ENCODE results near the gene NLRP8. TPM values are rescaled to one million over a fixed set of nuclear protein-coding genes. Genes with fewer than 3 reads are reported as not detected.
"Not testable (repeated sequence)": the region's sequence is repeated elsewhere in the genome, so short reads cannot be mapped to it uniquely, and the experiment has no call there.

NLRP8 gene
- not detected for polyA plus RNA-seq

DNA sequence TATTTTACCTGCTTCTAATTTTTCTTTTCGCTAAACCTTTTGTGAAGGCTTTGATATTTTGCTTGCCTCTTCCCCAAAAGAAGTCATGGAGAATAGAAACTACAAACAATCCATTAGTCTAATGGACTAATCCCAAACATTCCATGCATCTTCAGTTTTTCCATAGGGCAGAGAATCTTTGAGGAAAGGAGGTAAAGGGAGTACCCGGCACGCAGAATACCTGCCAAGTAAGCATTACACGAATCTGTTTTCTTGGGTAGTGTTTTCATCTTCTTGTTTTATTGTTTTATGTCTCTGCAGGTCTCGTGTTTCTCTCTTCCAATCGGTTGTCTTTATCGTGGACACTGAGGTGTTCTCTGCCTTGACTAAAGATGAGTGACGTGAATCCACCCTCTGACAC is at the start of gene NLRP8:
NLRP8 (plus strand) TSS at position 301 of the 400 bp plus-strand sequence.
- WGBS, 3 donors = 71 to 83% (median 80%) methylated on average over 8 of the region's 8 CpGs
- H3K27ac ChIP-seq (ENCODE audit: low read depth, low read length) = no peak within 1 kb of the TSS

DNA sequence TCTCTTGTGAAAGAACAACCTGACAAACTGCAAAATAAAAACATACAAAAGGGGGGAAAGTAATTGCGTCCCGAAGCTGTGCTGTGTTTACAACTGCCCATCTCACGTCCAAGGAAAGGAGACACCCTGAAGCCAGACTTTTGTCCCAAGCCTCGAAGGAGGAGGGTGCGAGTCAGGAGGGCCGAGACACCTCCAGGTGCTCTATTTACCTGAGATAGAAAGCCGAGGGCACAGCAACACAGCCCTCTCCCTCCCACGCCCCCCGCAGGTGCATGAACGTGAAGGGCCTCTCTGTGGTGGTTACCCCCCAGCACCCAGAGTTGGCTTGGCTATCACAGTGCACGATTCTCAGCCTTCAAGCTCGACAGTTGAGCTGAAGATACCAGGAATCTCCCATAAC is 48.7 kb upstream of the NLRP8 start:
- 76 to 78% (median 76%) methylated on average over 12 of the region's 12 CpGs for WGBS, 3 donors
- H3K27ac ChIP-seq (ENCODE audit: low read depth, low read length) = no peak overlapping the region

DNA sequence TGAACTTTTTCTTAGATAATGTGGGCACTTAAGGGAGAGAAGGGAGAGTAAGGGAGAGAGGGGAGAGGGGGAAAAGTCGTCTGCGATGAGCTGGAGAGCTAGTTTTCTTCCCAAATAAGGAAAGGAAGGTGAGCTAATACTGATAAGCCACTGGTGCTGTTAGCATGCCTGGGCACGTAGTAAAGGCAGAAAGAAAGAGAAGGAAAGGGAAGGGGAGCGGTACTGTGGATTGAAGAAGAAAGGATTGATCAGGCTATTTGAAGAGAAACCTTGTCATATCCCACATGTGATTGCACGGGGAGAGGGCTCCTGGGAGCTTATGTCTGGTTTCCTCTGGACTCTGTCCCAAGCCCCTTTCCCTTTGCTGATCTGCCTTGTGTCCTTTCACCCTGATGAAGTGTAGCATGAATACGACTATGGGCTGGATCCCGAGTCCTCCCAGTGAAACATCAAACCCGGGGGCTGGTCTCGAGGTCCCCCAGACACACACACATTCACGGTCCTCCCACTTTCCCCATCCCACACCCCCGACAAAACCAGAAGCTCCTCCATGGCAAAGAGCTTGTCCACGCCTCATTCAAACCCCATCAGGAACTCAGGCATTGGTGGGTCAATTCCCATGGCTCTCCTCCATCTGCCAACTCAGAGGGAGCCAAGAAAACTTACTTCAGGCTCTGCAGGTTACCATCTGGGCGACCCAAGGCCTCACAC is 46.1 kb upstream of the NLRP8 start:
- 58 to 71% (median 70%) methylated on average over 13 of the region's 13 CpGs for WGBS, 3 donors
- no peak overlapping the region for H3K27ac ChIP-seq (ENCODE audit: low read depth, low read length)

DNA sequence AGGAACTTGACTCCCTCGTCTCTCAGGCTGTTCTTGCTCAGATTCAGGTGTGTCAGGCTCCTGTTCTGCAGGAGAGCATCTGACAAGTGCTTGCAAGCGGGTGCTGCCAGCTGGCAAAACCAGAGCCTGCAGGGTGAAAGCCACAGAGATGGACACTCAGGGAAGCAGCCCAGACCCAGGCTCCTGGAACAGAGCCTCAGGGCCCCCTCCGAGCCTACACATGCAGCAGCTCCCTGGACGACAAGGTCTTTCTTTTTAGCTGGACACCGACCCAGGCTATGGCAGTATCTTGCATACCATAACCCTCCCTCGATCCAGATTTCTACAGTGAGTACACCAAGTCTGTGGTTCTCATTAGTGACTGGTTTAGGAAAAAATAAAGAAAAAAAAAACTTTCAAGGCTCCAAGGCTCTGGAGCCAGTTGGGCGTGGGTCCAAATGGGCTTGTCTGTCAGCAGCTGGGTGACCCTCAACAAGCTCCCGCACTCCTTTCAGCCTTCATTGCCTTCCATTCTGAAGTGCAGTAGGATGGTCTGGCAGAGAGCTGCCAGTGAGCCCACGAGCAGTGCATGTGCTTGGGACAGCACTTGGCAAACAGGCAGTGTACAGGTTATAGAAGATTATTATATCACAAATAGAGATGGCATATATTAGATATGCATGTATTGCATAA is 45.4 kb upstream of the NLRP8 start:
- no peak overlapping the region for H3K27ac ChIP-seq (ENCODE audit: low read depth, low read length)
- WGBS, 3 donors = 62 to 80% (median 71%) methylated on average over 9 of the region's 9 CpGs

DNA sequence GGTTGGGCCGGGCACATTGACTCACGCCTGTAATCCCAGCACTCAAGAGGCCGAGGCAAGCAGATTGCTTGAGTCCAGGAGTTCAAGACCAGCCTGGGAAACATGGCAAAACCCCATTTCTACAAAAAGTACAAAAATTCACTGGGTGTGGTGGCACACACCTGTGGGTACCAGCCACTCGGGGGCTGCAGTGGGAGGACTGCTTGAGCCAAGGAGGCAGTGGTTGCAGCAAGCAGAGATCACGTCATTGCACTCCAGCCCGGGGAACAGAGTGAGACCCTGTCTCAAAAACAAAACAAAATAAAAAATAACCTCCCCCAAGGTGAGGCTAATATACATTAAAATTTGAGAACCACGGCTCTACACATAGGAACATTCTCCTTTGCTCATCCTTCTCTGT is 40.3 kb upstream of the NLRP8 start:
- 67 to 84% (median 83%) methylated on average over 7 of the region's 7 CpGs for WGBS, 3 donors
- H3K27ac ChIP-seq (ENCODE audit: low read depth, low read length) = no peak overlapping the region

DNA sequence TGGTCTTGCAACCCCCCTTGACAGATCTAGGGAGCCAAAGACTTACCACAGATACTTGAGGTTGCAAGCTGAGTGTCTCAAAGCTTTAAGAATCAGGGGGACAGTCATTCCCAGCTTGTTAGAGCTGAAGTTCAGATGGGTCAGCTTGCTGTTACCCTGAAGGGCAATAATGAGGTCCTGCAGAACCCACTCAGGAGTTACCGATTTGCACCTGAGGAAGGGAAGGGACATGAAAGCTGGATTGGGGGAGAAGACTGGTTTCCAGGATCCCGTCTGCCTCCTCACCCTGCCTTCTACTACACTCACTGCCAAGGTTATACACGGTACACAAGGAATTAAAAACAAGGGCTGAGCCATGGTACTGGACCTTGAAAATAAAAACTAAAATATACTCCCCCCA is 39.9 kb upstream of the NLRP8 start:
- 69 to 88% (median 85%) methylated on average over 3 of the region's 3 CpGs for WGBS, 3 donors
- H3K27ac ChIP-seq (ENCODE audit: low read depth, low read length) = no peak overlapping the region

DNA sequence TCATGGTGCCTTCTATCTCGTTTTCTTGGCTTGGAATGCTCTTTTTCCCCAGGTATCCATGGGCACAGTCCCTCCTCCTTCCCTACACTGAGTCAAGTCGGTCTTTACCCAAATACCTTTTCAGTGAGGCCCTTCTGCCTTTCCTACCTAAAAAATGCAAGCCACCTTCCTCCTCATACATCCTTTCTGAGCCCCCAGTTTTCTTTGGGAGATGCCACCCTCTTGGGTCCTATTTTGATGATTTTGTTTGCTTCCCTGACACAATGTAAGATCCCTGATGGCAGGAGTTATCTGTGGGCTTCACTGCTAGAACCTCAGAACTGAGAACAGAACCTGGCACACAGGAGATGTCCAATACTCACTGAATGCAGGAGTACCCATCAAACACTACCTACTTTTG is 37.8 kb upstream of the NLRP8 start:
- WGBS, 3 donors = 18 to 47% (median 44%) methylated on average over 2 of the region's 2 CpGs

DNA sequence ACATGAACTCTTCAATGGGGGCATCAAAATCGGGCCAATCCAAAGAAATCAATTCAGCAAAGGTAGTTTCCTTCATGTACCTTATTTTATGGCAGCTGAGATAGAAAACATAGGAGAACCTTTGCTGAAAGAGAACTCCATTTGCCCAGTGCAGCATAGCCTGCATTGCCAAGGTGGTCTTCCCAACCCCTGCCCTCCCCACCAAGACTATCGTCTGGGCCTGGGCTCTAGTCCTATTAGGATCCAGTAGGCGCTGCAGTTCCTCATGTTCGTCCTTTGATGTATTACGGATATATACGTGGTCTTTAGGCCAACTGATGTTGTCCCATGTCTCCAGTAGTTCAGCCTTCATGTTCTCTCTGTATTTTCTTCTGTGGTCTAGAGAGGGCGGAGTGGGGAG is 34.7 kb upstream of the NLRP8 start:
- 69 to 84% (median 82%) methylated on average over 7 of the region's 7 CpGs for WGBS, 3 donors
- no peak overlapping the region for H3K27ac ChIP-seq (ENCODE audit: low read depth, low read length)

More for the DNA sequence above, 37.8 kb upstream of the NLRP8 start:
- H3K27ac ChIP-seq (ENCODE audit: low read depth, low read length) = no peak overlapping the region

DNA sequence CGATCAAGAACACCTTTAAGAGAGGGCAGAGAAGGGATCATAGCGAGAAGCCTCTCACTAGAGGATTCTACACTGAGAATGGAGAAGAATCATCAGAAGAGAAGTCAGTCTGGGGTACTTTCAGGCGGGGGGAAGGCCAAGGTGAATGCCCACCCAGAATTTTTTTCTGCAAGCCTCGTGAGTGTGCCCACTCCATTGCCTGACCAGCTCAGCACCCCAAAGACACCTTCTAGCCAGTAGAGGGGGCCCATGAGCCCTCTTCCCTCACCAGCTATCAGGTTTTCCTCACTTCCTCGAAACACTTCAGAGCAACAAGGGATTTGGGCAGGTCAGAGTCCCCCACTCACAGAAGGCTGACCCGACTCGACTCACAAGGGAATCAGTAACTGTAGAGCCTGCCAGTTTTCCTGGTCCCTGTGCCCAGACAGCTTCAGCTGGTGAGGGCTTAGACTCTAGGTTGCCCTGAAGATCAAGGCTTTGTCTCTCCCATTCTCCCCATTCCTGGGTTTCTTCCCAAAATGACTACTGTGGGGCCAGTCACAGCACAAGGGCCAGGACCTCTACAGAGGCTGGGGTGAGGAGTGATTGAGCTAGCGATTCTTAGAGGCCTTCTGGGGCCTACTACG is 33.9 kb upstream of the NLRP8 start:
- H3K27ac ChIP-seq (ENCODE audit: low read depth, low read length) = no peak overlapping the region
- WGBS, 3 donors = 35 to 47% (median 39%) methylated on average over 9 of the region's 9 CpGs

DNA sequence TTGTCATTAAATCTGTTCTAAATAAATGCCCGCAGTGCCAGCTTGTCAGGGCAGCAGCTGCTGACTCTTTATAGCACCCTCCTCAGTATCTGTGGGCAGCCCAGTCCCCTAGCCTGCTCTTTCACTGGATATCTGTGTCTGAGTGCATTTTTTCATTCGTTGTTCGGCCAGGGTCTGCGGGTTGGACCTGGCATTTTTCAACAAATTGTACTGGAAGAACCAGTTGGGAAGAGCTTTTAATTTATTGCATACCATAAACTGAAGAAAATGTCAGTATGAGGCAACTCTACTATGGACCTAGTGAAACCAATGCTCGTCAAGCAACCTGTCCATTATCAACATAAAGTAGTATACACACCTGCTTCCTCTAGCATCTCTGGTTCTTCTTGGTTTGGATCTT is 24.1 kb upstream of the NLRP8 start:
- WGBS, 3 donors = 62 to 75% (median 73%) methylated on average over 5 of the region's 5 CpGs
- H3K27ac ChIP-seq (ENCODE audit: low read depth, low read length) = no peak overlapping the region

DNA sequence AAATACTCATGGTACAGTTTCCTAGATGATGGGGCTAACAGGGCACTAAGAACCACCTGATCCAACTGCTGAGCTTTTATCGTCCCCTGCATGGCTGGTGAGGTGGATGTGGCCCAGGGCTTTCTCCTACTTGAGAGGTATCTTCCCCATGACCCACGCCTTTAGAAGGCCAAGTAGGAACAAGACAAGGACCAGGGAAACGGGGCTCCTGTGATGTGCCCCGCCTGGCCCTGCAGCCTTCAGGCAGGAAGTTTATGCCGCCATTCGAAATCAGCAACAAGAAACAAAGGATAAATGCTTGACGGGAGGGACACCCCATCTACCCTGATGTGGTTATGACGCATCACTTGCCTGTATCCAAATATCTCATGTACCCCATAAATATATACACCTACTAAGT is 19.6 kb upstream of the NLRP8 start:
- 67 to 76% (median 68%) methylated on average over 8 of the region's 8 CpGs for WGBS, 3 donors
- no peak overlapping the region for H3K27ac ChIP-seq (ENCODE audit: low read depth, low read length)

DNA sequence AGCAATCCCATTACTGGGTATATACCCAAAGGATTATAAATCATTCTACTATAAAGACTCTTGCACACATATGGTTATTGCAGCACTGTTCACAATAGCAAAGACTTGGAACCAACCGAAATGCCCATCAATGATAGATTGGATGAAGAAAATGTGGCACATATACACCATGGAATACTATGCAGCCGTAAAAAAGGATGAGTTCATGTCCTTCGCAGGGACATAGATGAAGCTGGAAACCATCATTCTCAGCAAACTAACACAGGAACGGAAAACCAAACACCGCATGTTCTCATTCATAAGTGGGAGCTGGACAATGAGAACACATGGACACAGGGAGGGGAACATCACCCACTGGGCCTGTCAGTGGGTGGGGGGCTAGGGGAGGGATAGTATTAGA is 18.4 kb upstream of the NLRP8 start:
- WGBS, 3 donors = 80 to 92% (median 92%) methylated on average over 5 of the region's 5 CpGs

DNA sequence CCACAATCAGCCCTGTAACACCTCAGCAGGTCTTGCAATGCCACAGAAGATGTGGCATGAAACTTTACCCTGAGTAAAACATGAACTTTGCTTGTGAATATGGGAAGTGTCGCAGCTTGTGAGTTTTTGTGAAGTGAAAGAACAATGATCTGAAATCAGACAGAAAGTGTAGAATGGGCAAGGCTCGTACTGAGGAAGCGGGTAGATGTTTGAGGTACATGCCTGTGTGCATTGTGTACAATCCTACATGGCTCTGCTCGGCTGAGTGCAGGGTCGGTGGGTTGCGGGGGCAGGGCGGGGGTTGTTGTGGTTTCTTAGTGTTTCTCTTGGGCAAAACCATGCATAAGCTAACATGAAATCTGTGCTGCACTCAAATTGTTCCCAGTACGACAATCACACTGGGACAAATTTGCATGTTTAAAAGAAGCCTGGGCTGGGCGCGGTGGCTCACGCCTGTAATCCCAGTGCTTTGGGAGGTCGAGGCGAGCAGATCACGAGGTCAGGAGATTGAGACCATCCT is 16.6 kb upstream of the NLRP8 start:
- no peak overlapping the region for H3K27ac ChIP-seq (ENCODE audit: low read depth, low read length)
- WGBS, 3 donors = 74 to 81% (median 76%) methylated on average over 14 of the region's 14 CpGs

More for the DNA sequence above, 18.4 kb upstream of the NLRP8 start:
- H3K27ac ChIP-seq (ENCODE audit: low read depth, low read length) = not testable (repeated sequence)

DNA sequence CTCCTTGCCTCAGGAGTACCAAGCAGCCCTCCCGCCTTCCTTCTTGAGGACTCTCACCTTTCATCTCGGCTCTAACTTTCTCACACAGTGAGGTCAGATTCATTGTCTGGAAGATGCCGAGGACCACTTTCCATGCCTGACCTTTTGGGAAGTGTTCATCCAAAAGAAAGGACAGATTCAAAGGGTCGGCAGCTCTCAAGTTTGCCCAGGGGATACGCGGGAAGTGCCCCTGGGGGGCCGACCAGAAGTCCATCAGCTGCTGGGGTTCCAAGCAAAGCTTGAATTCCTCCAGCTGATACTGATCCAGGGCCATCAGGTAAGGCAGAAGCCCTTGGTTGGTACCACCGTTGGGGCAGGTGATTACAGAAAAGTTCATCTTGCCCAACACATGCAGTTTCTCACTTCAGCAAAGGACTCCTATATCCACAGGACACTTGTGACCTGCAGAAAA is 15.7 kb upstream of the NLRP8 start, which contains the start of gene NLRP13:
NLRP13 (minus strand) TSS at position 401 of the 451 bp plus-strand sequence; CDS start at position 376, 25 bp downstream.
- WGBS, 3 donors = 74 to 91% (median 89%) methylated on average over 8 of the region's 8 CpGs

DNA sequence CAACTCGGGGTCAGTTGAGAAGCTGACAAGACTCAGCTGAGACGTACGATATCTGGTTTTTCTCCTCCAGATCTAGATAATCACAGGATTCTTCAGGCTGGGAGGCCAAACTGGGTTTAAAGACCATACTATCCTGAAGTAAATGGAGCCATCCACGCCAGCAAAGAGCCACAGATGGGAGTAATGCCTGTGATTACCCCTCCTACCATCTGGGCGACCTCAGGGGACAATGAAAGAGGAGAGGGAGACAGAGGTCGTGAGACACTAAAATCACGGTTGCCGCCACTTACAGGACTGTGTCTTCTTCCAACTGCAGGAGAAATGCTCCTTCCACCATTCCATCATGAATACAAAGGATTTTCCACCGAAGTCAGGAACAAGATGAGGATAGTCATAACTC is 12.4 kb upstream of the NLRP8 start:
- WGBS, 3 donors = 69 to 84% (median 74%) methylated on average over 9 of the region's 9 CpGs
- no peak overlapping the region for H3K27ac ChIP-seq (ENCODE audit: low read depth, low read length)

More for the DNA sequence above, 15.7 kb upstream of the NLRP8 start, which contains the start of gene NLRP13:
- no peak within 1 kb of the TSS for H3K27ac ChIP-seq (ENCODE audit: low read depth, low read length)

DNA sequence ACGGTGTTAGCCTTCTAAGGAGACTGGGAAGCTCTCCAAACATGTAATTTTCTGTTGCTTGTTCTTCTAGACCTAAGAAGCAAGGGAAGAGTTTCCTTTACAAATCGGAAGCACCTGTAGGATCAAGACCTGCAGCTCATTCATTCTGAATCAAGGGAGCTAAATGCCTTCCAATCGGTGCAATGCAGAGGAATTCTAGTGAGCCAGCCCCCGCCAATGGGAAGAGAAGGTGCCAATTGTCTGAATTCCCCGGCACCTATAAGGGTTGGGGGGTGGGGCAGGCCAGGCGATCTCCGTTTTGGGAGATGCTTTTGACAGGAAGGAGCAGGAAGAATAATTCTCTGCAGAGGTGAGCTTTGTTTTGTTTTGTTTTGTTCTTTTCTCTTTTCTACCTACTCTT is 8.4 kb upstream of the NLRP8 start:
- no peak overlapping the region for H3K27ac ChIP-seq (ENCODE audit: low read depth, low read length)
- WGBS, 3 donors = 67 to 75% (median 68%) methylated on average over 7 of the region's 7 CpGs

DNA sequence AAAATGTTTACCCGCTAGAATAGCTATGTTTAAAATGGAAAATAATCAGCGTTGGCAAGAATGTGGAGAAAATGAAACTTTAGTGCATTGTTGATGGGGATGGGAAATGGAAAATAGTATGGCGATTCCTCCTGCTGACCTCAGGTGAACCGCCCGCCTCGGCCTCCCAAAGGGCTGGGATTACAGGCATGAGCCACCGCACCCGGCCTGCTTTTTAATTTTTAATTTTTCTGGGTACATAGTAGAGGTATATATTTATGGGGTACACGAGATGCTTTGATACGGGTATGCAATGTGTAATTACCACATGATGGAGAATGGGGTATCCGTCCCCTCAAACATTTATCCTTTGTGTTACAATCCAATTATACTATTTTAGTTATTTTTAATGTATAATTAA is 7.3 kb upstream of the NLRP8 start:
- no peak overlapping the region for H3K27ac ChIP-seq (ENCODE audit: low read depth, low read length)
- WGBS, 3 donors = 86 to 94% (median 91%) methylated on average over 11 of the region's 11 CpGs

DNA sequence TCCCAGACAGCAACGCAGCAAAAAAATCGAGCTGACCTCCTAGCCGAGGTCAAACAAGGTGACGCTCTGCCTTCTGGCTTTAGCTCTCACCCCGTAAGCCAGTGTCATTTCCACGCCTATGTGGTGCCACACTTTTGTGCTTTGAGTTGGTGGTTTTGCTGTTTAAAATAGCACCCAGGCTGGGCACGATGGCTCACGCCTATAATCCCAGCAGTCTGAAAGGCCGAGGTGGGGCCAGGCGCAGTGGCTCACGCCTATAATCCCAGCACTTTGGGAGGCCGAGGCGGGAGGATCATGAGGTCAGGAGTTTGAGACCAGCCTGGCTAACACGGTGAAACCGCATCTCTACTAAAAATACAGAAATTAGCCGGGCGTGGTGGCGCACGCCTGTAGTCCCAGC is 2.9 kb downstream of the NLRP8 start:
- WGBS, 3 donors = 79 to 92% (median 91%) methylated on average over 19 of the region's 19 CpGs
- H3K27ac ChIP-seq (ENCODE audit: low read depth, low read length) = not testable (repeated sequence)

DNA sequence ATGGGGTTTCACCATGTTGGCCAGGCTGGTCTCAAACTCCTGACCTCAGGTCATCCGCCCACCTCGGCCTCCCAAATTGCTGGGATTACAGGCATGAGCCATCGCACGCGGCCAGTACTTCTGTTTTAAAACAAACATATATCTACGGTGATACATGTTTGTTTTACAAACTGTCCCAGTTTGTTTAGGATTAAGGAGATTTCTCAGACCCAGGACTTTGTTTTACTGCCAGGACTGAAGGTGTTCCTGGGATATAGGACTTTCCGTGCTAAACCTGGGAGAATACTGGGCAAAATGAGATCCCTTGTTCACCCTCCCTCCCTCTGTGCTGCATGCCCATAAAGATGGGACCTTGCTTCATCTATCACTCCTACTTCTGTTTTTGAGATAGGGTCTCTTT is 8.8 kb downstream of the NLRP8 start:
- 84 to 94% (median 93%) methylated on average over 7 of the region's 7 CpGs for WGBS, 3 donors
- H3K27ac ChIP-seq (ENCODE audit: low read depth, low read length) = no peak overlapping the region

Measured in adipose tissue (tissue), 3 donors.